ENCODE data around the gene DDO.
"Not testable (repeated sequence)": the region's sequence is repeated elsewhere in the genome, so short reads cannot be mapped to it uniquely, and the experiment has no call there.

DDO gene

DNA sequence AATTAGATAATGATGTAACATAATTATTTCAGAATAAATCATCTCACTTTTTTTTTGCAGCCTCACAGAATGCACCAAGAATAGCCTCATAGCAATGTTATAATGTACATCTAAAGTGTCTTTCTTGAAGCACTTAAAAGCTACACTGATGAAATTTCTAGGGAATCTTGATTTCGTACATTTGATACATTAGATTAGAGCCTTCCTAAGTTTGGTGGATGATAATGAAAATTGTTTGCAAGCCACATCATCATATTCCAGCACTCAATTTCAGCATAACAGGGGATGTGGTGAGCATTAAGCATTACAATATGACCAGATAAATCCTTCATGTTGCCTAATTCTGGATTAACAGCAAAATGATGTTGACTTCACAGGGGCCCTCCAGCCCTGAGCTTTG is 47.5 kb downstream of the DDO start:
- DNase-seq (ENCODE audit: low read depth) = no peak

DNA sequence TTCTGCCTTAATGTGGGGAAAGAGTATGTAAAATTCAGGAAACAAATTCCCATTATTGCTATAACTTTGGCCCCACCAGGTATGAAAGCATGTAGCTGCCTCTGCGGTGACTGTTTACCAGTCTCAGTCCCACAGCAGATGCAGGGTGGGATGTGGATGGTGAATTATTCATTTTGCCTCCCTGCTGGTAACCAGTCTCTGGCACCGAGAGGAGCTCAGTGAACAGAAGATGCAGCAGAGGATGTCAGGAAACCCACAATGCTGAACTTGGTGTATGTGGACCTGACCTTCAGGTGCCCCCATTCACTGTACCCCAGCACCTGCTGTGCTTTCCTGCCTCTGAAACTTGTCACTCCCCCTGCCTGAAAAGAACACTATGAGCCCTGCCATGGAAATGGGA is 48.4 kb downstream of the DDO start:
- no peak for DNase-seq (ENCODE audit: low read depth)

DNA sequence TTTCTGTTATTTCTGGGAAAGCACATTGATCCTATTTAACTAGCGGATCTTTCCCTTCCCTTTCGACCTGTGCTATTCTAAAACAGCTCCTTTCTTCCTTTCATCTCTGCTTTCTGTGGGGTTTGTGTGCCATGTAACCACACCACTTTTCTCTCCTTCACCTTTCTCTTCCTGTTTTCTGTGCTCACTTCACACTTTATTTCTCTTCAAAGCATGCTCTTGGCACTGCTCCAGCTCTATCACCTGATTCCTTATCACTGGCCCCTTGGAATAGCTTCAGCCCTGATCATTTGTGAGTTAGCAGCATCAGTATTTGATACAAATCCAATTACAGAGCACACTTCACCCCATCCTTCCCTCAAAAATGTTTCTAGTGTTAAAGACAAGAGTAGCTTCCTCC is 49.1 kb downstream of the DDO start:
- no peak for DNase-seq (ENCODE audit: low read depth)

DNA sequence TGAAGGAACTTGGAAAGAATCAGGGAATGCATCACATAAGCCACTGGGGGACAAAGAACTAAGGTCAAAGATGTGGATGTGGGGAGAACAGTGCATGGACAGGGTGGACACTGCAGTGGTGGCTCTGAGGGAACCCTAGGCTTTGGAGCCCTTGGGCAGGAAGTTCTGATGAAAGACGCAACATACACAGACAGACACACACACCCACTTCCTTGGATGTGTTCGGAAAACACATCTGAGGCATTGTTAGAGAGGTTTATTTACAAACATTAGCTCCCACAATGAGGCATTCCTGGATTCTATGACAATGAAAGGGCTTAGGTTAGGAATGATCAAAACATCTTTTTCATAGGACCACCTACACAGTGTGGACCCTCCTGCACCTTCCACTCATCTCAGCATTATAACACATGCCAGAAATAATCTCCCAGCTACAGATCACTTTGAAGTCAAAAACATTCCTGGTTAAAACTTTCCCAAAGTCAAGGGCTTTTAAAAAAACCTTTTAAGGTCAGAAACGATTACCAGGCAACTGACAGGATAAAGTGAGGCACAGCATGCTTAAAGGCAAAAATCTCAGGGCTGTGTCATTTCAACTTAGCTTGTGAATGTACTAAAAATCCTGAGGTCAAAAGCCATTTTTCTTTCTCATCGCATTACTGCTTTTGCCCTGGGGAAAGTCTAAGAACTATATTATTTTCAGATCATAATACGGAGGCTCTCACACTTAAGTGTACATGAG is 50.8 kb downstream of the DDO start:
- no peak for DNase-seq (ENCODE audit: low read depth)

DNA sequence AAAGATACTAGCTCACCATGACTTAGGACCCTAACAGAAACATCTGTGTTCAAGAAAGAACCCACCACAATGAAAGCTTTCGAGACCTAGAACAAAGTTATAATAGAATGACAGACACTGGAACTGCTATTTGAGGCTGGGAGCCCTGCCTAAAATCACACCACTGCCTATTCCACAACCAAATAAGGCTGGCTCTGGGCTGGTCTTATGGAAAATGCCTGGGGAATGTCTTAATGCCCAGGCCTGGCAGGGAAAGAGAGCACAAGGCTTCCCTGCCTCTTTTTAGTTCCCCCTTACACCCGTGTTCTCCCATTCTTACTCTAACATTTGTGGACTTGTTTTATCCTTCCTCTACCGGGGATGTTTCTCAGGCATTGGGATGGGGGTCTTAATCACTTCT is 51.6 kb downstream of the DDO start:
- peak; percentile 13 for DNase-seq (ENCODE audit: low read depth)

DNA sequence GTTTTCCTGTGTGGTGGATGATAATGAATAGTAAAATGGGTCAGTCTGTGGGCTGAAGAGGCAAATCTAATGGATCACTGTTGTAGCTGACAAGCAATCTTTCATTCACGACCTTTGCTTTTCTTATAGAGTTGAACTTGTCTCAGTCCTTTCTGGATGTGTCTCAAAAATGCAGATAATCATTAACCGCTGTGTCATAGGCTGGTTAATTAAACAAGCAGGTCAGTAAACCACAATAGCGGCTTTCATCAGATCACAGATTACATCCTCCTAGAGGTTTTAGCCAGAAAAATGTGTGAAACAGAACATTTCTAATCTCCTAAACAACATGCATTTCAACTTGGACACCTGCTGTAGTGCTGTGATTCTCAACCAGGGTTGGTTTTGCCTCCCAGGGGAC is 54.7 kb downstream of the DDO start:
- DNase-seq (ENCODE audit: low read depth) = no peak

DNA sequence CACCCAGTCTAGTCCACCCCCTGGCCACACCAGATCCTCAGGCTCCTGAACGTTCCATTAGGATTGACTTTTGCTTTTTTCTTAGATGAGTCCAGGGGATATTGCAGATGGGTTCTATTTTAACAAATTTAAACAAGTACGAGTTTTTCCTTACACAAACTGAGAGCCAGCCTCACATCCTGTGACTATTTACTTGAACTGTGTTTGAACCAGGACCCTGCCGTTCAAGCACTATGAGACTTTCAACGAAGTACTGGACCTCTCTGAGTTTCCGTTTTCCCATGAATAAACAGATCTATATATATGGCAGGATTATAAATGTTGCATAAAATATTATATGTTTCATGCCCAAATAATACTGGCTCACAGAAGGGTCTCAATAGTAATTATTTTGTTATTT is 55.8 kb downstream of the DDO start:
- DNase-seq (ENCODE audit: low read depth) = no peak

DNA sequence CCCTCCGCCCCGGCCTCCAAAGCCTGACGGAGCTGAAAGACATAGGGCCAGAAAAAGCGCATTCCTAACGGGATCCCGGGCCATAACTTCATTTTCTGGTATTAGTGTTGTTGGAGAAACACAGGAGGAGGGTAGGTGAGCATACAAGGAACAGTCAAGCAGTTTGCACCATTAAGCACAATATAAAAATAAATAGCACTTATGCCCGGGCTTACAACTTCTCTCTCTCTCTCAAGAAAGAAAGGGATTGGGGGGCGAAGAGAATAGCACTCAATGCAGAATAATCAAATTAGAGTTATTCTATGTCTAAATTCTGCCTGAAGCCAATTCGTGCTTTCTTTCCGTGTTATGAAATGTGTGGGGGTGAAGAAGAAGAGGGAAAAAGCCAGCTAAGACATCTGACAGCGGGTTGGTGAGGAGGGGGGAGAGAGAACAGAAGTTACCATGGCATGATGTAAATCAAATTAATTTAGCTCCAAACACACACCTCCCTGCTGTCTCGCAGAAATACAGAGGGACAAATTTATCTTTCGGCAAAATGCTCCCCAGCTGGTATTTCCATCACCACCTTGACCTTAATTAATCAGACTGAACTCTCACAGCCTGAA is 56.7 kb downstream of the DDO start:
- no peak for DNase-seq (ENCODE audit: low read depth)

DNA sequence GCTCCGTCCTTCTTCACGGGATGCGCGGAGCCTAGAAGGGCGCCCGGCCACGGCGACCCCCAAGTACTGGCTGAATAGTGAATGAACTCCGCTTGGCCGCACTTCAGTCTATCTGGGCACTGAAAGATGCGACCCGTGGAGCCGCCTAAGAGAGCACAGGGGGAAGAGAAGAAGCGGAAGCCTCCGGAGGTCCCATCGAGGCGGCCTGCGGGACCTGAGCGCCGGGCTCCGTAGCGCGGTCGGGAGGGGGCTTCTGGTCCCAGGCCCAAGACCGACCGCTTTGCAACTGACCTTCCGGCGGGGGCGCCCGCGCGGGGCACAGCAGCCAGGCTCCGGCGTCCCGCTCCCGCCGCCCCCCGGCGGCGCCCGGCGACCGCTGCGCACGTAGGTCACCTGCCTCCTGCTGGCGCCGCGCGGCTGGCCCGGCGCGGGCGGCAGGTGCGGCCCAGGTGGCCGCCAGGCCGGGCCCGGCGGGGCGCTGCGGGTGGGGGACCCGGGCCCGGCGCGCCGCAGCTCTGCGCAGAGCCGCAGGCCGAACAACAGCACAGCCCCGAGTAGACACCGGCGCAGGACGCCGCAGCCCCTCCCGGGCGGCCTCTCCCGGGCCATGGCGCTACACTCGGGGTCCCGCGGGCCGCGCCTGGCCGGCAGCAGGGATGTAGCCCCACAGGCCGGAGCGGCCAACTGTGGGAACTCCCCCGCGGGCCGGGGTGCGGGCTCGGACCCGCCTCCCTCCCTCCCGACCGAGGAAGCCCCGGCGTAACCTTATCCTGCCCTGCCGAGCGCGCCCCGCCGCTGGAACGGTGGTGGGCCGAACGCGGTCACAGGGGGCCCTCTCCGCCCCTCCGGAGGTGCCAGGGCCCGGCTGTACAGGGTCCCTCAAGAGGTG is 57.5 kb downstream of the DDO start, which contains the start of gene METTL24:
METTL24 (minus strand) TSS at position 686 of the 889 bp plus-strand sequence; CDS start at position 609, 77 bp downstream.
- DNase-seq (ENCODE audit: low read depth) = no peak

DNA sequence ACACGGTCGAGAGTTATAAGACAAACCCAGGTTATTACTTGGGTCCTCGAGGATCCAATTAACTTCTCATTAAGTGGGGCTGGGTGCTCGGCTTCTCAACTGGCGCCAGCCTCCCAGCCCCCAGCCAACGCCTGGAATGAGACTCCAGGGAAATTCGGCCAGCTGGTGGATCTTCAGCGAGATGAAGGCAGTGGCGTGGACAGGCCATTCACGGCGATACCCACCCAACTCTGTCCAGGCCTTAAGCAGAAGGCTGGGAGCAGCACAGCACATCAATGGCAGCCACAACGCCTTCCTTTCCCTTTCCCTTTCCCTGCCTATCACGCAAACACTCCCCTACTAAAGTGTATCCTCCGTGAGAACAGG is 58.1 kb downstream of the DDO start:
- no peak for DNase-seq (ENCODE audit: low read depth)

DNA sequence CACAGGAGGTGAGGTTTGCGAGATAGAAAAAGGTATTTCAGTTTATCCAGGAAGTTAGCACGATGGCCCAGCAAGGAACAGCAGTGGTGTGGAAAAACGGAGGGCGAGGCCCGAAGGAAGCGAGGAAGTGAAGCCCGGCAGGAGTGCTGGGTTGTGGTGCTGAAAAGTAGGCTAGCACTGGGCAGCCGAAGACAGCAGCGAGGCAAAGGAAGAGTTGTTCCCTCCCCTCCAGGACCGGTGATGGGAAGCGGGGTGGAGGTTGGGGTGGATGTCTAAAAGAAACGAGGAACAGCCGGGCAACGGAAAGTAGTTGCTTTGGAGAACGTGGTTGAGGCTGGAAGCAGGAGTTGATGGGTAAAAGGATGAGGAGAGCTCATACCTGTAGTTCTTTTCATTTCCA is 58.6 kb downstream of the DDO start:
- no peak for DNase-seq (ENCODE audit: low read depth)

DNA sequence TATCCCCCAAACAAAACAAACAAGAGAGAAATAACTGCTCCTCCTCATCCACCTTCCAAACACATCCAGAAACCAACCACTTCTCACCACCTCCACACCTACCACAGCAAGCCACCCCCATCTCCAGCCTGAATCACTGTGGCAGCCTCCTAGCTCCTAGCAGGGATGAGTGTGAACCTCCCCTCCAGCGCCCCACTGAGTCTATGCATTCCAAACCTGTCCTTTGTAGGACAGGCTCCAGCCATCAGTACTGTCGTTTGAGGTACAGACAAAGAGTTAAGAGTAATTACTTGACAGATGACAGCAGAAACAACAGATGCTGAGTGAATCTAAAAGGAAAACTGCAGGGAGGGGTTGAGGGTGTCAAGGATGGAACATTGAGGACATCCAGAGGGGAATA is 59.6 kb downstream of the DDO start:
- no peak for DNase-seq (ENCODE audit: low read depth)

DNA sequence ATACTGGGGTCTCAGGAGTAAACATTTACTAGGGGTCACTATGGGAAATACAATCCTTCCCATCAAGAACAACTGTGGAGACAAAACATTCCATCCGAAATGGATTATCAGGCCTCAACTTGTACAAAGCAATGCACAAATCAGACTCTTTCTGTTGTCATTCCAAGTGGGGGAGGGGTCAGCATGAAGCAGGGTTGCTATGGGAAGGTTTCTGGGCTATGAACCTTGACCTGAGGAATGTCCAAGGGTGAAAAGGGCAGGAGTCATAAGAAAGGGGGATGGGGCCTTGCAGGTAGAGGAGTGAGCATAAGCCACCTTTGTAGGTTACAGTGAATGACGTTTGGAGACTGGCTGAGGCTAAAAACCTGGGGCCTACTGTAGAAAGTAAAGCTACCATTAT is 60.4 kb downstream of the DDO start:
- DNase-seq (ENCODE audit: low read depth) = no peak

DNA sequence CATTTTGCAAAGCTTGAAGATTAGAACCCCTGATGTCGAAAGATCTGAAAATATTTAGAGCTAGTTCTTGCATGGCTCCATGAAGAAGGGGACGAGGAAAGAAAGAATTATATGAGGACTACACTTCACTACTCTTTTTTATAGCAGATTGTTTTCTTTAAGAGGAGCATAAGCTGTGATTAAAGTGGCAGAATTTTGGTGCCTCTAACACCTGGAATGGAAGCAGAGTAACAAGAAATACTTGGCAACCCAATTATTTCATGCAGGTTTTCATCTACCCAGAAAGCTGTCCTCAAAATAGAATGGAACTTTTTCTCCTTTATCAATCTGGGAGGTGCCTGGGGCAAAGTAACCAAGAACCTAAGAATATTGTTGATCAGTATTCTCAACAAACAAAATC is 61.2 kb downstream of the DDO start:
- DNase-seq (ENCODE audit: low read depth) = no peak

DNA sequence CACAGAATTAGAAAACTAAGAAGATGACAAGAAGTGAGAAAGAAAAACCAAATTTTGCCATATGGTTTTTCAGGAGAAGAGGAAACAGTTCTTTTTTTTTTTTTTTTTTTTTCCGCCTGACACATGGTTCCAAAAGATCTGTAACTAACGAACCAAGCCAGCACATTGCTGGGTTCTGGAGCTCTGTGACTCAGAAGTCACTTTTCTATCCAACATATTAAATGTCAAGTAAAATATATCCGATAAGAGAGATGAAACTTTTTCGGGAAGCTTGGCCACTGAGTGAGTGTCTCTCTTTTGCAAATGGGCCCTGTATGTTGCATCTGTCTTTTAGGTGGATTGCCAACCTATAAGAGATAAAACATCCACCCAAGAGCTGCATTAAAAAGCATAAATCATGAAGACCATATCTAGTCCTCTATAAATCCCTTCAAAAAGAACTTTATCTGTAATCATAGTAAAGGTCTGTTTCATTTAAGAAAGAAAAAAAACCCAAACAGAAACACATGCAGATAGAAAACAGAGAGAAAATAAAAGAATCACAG is 61.8 kb downstream of the DDO start:
- no peak for DNase-seq (ENCODE audit: low read depth)

DNA sequence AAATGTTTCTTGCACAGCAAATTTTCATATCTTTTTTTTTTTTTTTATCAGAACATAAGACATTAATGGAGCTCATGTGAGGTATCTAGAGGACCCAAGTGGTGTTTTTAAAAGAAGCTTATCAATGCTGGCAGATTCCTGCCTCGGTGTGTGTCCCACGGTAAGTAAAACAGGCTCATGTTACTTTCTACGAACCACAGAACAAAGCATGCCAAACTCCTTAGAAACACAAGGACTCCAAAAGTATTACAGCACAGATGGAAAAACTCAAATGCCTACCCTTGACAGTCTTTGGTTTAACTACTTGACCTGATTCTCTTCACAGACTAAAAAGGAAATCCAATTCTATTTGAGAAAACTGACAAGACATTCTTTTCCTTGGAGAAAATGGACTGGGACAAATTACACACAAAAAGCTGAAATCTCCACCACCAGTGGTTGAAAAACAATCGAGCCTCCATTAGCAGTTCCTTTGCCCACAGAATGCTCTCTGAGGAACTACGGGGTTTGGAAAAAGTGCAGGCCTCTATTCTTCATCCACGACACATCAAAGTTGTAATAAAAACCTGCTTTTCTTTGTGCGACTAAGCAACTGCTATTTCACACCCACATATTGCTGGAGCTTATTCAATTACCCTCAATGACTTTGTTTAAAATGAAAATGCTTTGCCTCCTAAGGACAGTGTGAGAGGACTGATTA is 62.7 kb downstream of the DDO start:
- no peak for DNase-seq (ENCODE audit: low read depth)

DNA sequence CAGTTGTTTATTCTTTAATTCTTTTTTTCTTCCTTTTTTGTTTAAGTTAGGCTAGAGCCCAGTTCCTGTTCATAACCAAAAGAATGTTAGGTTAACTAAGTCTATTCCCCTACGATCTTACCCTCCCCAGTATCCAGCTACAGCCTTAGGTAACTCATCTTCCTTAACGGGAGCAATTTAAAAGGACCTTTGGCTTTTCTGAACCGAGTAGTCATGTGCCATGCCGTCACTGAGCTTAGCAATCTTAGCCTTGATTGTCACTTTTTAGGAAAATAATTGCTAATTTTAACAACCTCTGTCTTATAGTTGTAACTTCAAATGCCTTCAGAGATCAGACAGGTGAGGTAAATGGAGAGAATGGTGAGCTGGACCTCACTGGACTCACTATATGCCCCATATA is 63.4 kb downstream of the DDO start:
- DNase-seq (ENCODE audit: low read depth) = no peak

DNA sequence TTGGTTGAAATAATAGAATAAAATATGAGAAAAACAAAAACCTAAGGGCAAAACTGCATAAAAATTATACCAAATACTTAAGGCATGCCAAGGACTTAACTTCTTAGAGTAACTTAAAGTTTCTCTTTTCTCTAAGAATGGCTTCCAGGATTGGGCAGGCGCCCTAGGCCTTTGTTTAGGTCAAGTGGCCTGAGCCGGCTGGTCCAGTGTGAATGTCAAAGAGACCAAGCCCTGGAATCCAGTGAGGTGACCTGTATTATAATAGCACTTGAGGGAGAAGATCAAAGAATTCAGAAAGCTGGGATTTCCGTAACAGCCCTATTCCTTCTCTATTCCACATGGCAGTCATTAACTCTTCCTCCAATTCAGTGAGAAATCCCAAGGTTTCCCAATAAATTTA is 63.8 kb downstream of the DDO start:
- DNase-seq (ENCODE audit: low read depth) = no peak

DNA sequence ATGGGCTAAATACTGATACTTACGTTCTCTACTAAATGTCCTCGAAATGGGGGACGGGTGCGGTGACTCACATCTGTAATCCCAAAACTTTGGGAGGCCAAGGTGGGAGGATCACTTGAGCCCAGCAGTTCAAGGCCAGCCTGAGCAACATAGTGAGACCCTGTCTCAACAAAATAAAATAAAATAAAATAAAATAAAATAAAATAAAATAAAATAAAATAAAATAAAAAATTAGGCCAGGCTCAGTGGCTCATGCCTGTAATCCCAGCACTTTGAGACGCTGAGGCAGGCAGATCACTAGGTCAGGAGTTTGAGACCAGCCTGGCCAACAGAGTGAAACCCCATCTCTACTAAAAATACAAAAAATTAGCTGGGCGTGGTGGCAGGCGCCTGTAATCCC is 64.8 kb downstream of the DDO start:
- not testable (repeated sequence) for DNase-seq (ENCODE audit: low read depth)

DNA sequence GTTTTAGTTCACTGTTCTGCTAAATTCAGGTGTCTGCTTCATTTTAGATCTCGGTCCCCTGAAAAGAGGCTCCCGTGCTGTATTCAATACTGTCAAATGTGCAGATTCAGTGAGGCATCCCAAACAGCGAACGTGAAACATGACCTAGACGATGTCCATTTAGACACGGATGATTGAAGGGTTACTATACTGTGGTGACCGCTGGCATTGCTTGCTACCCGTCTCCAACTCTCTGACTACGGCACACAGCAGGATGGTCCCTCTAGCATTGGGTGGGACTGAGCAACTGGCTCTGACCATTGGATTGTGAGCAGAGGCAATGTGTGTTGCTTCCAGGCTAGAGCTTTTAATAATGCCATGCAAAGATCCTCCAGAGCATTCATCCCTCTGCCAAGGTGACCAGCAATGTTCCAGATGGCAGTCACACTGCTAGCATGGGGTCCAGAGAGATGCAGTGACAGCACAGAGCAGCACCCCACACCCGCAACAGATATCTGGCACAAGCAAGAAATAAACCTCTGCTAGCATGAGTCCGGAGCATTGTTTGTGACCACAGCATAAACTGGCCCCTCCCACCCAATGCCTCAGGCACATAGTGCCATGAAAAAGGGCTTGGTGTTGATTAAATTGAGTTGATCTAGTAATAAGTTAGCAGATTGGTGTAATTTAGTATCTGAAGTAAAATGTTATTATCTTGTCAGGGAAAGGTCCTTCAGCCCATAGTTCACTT is 66.2 kb downstream of the DDO start:
- no peak for DNase-seq (ENCODE audit: low read depth)

DNA sequence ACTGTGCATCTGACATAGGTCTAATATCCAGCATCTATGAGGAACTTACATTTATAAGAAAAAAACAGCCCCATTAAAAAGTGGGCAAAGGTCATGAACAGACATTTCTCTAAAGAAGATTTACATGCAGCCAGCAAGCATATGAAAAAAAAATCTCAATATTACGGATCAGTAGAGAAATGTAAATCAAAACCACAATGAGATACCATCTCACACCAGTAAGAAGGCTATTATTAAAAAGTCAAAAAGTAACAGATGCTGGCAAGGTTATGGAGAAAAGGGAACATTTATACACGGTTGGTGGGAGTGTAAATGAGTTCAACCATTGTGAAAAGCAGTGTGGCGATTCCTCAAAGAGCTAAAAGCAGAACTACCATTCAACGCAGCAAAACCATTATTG is 70.3 kb downstream of the DDO start:
- DNase-seq (ENCODE audit: low read depth) = no peak

DNA sequence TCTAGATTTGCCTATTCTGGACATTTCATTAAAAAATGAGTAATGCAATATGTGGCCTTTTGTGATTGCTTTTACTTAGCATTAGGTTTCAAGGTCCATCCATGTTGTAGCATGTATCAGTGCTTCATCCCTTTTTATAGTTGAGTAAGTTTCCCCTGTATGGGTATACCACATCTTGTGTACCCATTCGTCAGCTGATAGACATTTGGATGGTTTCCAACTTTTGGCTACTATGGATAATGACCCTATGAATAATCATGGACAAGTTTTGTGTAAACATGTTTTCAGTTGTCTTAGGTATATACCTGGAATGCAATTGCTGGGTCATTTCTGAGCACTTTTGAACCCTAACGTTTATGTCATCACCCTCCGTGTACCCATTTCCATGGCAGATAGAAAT is 72.6 kb downstream of the DDO start:
- DNase-seq (ENCODE audit: low read depth) = no peak
